Measurements from ENCODE around the gene TGFBI. TPM values are rescaled to one million over a fixed set of nuclear protein-coding genes. Genes with fewer than 3 reads are reported as not detected.

Gene TGFBI
- total and polyA plus RNA-seq, 12 donors: 26.8 to 200 (median 104) TPM

- no peaks in the 10 kb centered on the region for H3K36me3 ChIP-seq (replicated peaks in 1 of 2)
- 76 to 87% (median 83%) methylated on average over 6 to 8 of the region's 8 CpGs for WGBS, 4 donors
- no peak overlapping the region for H3K4me3 ChIP-seq
- no peak for DNase-seq
- H3K4me1 ChIP-seq (replicated peaks in 1 of 2): peaks cover 0 to 5% of the 10 kb centered on the region in 2 donors
- H3K27me3 ChIP-seq: no peaks in the 10 kb centered on the region
- TF ChIP-seq POLR2A (IDR thresholded peaks at IDR 0.05) (no peak), CTCF (IDR thresholded peaks at IDR 0.05) (no peak)
- no peak overlapping the region for H3K27ac ChIP-seq
- no peaks in the 10 kb centered on the region for H3K9me3 ChIP-seq (replicated peaks in 1 of 3)
- intact Hi-C loops (cut with DNase I): loop anchor here in 1 of 2 donors (10.0 kb wide), 1 partner anchor 80 kb away; no protein-coding TSS in a partner anchor
Measured at GRCh38 chr5:136094913-136095641, 66.3 kb downstream of the TGFBI start.

- intact Hi-C loops (cut with DNase I): loop anchor here in 1 of 2 donors (10.0 kb wide), 1 partner anchor 77 kb away; no protein-coding TSS in a partner anchor
- H3K4me3 ChIP-seq: no peak overlapping the region
- no peak for DNase-seq
- no peaks in the 10 kb centered on the region for H3K4me1 ChIP-seq (replicated peaks in 1 of 2)
- TF ChIP-seq CTCF (IDR thresholded peaks at IDR 0.05): no peak
- TF ChIP-seq POLR2A (IDR thresholded peaks at IDR 0.05): no peak
- no peaks in the 10 kb centered on the region for H3K36me3 ChIP-seq (replicated peaks in 1 of 2)
- WGBS, 4 donors: 36 to 40% (median 38%) methylated on average over 4 of the region's 4 CpGs
- no peak overlapping the region for H3K27ac ChIP-seq
- H3K9me3 ChIP-seq (replicated peaks in 1 of 3): no peaks in the 10 kb centered on the region
- no peaks in the 10 kb centered on the region for H3K27me3 ChIP-seq
Measured at GRCh38 chr5:136098176-136098575, 69.4 kb downstream of the TGFBI start.

GRCh38 chr5:136099870-136100269, 71.1 kb downstream of the TGFBI start:
- TF ChIP-seq POLR2A (IDR thresholded peaks at IDR 0.05) (no peak), CTCF (IDR thresholded peaks at IDR 0.05) (no peak)
- no peak overlapping the region for H3K27ac ChIP-seq
- intact Hi-C loops (cut with DNase I): loop anchor here in 1 of 2 donors (10.0 kb wide), 1 partner anchor 75 kb away; no protein-coding TSS in a partner anchor

GRCh38 chr5:136101884-136102283, 73.1 kb downstream of the TGFBI start:
- Histone ChIP-seq H3K36me3 (replicated peaks in 1 of 2) (no peaks in the 10 kb centered on the region), H3K27me3 (no peaks in the 10 kb centered on the region), H3K27ac (no peak overlapping the region), H3K9me3 (replicated peaks in 1 of 3) (no peaks in the 10 kb centered on the region), H3K4me1 (replicated peaks in 1 of 2) (no peaks in the 10 kb centered on the region), H3K4me3 (no peak overlapping the region)
- WGBS, 4 donors: 89 to 96% (median 94%) methylated on average over 1 of the region's 1 CpG
- TF ChIP-seq CTCF (IDR thresholded peaks at IDR 0.05) (no peak), POLR2A (IDR thresholded peaks at IDR 0.05) (no peak)
- DNase-seq: no peak
- intact Hi-C loops (cut with DNase I): no loop called here

More at GRCh38 chr5:136099870-136100269, 71.1 kb downstream of the TGFBI start:
- no peaks in the 10 kb centered on the region for H3K4me1 ChIP-seq (replicated peaks in 1 of 2)
- no peaks in the 10 kb centered on the region for H3K36me3 ChIP-seq (replicated peaks in 1 of 2)
- no peaks in the 10 kb centered on the region for H3K9me3 ChIP-seq (replicated peaks in 1 of 3)
- no peaks in the 10 kb centered on the region for H3K27me3 ChIP-seq
- WGBS, 4 donors: 61 to 75% (median 68%) methylated on average over 3 of the region's 3 CpGs
- no peak for DNase-seq
- no peak overlapping the region for H3K4me3 ChIP-seq

Data from adrenal gland (tissue), 12 donors.